Esophagus squamous epithelium (tissue), 5 donors: ENCODE results near the gene SH2D1B. TPM values are rescaled to one million over a fixed set of nuclear protein-coding genes. Genes with fewer than 3 reads are reported as not detected.

Experiments
- DNase-seq: peaks from one replicate; lab custom pipeline; 2025; lab: John Stamatoyannopoulos, UW
- H3K27ac ChIP-seq, 4 donors: fragments of 200-600 bp; sonication (generic); one replicate each; pipeline ENCODE4 v1.5.1; 2016 to 2019; ENCODE audit warnings: mild to moderate bottlenecking in 1 of 4
- H3K27me3 ChIP-seq, 4 donors: fragments of 200-600 bp; sonication (generic); 1 replicate in 3 of 4; 2 replicates in 1 of 4; pipeline versions ENCODE4 v1.5.1 to v1.6.0; 2017 to 2021; ENCODE audit warnings: antibody characterized with exemption in 1 of 4
- H3K36me3 ChIP-seq, 3 donors: fragments of 200-600 bp; sonication (generic); one replicate each; pipeline ENCODE4 v1.5.1; 2016 to 2019
- H3K4me1 ChIP-seq, 3 donors: fragments of 200-600 bp; sonication (generic); one replicate each; pipeline ENCODE4 v1.5.1; 2017 to 2019
- H3K4me3 ChIP-seq, 4 donors: fragments of 200-600 bp; sonication (generic); 1 replicate in 3 of 4; 2 replicates in 1 of 4; pipeline ENCODE4 v1.5.1; 2016 to 2019; ENCODE audit warnings: mild to moderate bottlenecking in 2 of 4, moderate library complexity in 1 of 4
- H3K9me3 ChIP-seq, 3 donors: fragments of 200-600 bp; sonication (generic); one replicate each; pipeline ENCODE4 v1.5.1; 2016 to 2019
- POLR2A ChIP-seq, 4 donors: fragments of 450-650 bp; IDR thresholded peaks; one replicate each; pipeline ENCODE4 v1.6.1; 2017; ENCODE audit warnings: antibody characterized with exemption in 4 of 4, mild to moderate bottlenecking in 4 of 4, moderate library complexity in 3 of 4
- WGBS, 2 donors: methylation state at CpG; one replicate each; pipeline ENCODE4 v1.1.5; 2018; 5-methylcytosine and 5-hydroxymethylcytosine counted together
- intact Hi-C: fragments of 100-400 bp; cut with DNase I; formaldehyde crosslinking; loops from one replicate; pipeline ENCODE4 v1.15.0; 2022
- total RNA-seq, 4 donors: library from RNA; depleted of rRNA; stranded (reverse); fragments of >200 nt; gene quantifications; one replicate each; pipeline ENCODE4 v1.1.0, GENCODE V29; 2016
- TF ChIP-seq, protein P1 (sequence below), 6 experiments: fragments of 450-650 bp in 4 of 6; fragments of 200-600 bp in 2 of 6; sonication (generic) in 2 of 6; IDR thresholded peaks; one replicate each; pipeline ENCODE4 v1.5.1; 2016 to 2019; ENCODE audit warnings: antibody characterized with exemption in 6 of 6, mild to moderate bottlenecking in 4 of 6, moderate library complexity in 4 of 6
- donor health status: DM: yes; HTN: yes; CAD: no.

The SH2D1B gene
- total RNA-seq, 4 donors from 2014 or later: 0.57 to 2.7 (median 0.78) TPM

DNA sequence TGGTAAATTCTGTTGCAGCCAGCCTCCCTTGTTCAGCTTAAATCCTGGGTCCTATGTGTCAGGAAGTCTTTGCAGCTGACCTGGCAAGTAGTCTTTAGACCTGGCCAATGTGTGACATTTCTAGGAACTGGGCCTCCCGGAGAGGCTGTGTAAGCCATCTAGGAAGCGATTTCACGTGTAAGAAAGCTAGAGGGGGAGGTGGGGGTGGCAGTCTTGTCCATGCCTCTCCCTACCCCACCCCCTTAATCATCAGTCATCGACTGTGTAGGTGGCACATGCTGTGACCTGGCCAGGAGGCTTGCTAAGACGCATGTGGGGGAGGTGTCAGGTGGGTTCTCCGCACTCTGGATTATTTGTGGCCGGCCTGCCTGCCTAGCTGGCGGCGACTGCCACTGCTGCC is 22.0 kb downstream of the SH2D1B start:
- Histone ChIP-seq H3K9me3 (no peaks in the 10 kb centered on the region), H3K4me1 (peaks cover 0 to 56% (median 13%) of the 10 kb centered on the region in 3 donors), H3K36me3 (no peaks in the 10 kb centered on the region), H3K27me3 (peaks cover 0 to 13% (median 0%) of the 10 kb centered on the region in 4 donors), H3K27ac (no peak overlapping the region), H3K4me3 (no peak overlapping the region)
- intact Hi-C loops: no loop called here
- TF ChIP-seq, protein P1, sequence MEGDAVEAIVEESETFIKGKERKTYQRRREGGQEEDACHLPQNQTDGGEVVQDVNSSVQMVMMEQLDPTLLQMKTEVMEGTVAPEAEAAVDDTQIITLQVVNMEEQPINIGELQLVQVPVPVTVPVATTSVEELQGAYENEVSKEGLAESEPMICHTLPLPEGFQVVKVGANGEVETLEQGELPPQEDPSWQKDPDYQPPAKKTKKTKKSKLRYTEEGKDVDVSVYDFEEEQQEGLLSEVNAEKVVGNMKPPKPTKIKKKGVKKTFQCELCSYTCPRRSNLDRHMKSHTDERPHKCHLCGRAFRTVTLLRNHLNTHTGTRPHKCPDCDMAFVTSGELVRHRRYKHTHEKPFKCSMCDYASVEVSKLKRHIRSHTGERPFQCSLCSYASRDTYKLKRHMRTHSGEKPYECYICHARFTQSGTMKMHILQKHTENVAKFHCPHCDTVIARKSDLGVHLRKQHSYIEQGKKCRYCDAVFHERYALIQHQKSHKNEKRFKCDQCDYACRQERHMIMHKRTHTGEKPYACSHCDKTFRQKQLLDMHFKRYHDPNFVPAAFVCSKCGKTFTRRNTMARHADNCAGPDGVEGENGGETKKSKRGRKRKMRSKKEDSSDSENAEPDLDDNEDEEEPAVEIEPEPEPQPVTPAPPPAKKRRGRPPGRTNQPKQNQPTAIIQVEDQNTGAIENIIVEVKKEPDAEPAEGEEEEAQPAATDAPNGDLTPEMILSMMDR (IDR thresholded peaks at IDR 0.05): no peak
- no peak for TF ChIP-seq POLR2A (IDR thresholded peaks at IDR 0.05)
- WGBS, 2 donors: 40 to 68% methylated on average over 5 to 6 of the region's 9 CpGs
- DNase-seq: no peak

DNA sequence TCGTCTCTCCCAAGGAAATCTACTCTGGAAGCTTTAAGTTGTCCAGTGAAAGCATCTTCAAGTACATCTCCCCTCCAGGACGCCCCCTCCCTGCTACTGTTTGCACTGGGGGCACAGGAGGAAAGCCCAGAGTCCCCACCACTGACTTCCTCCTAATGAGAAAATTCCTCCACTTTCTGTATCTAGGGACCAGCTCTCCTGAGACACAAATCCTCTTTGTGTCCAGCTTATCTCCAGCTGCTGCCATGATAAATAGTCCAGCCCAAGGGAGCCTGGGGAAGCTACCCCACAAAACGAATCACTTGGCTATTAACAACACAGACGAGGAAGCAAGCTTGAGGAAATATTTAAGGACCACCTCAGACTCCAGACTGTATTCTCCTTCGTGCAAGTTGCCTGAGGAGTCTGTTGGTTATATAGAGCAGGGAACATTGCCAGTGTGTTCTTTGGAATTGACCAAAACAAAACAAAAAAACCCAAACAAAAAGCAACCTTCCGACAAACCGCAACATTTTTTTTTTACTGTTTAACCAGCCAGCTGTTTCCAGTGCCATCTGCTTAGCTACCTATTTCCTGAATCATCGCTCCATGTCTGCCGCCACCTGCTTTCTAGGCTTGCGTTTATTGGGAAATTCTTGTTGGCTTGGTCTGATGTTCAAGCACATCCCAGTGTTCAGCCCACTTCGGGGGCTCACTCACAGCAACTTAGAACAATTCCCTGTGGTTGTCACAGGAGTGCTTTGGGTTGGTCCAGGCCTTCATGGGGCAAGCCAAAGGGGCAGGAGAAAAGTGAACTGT is 22.7 kb downstream of the SH2D1B start:
- peaks cover 0 to 56% (median 13%) of the 10 kb centered on the region in 3 donors for H3K4me1 ChIP-seq
- no peaks in the 10 kb centered on the region for H3K9me3 ChIP-seq
- DNase-seq: no peak
- no peaks in the 10 kb centered on the region for H3K36me3 ChIP-seq
- 35 to 44% methylated on average over 9 to 11 of the region's 11 CpGs for WGBS, 2 donors
- peak overlapping the region in 1 of 4 donors; percentile 52 for H3K27ac ChIP-seq
- H3K4me3 ChIP-seq: no peak overlapping the region
- TF ChIP-seq, protein P1 (IDR thresholded peaks at IDR 0.05): no peak
- no peak for TF ChIP-seq POLR2A (IDR thresholded peaks at IDR 0.05)
- peaks cover 0 to 7% (median 0%) of the 10 kb centered on the region in 4 donors for H3K27me3 ChIP-seq
- intact Hi-C loops: no loop called here

DNA sequence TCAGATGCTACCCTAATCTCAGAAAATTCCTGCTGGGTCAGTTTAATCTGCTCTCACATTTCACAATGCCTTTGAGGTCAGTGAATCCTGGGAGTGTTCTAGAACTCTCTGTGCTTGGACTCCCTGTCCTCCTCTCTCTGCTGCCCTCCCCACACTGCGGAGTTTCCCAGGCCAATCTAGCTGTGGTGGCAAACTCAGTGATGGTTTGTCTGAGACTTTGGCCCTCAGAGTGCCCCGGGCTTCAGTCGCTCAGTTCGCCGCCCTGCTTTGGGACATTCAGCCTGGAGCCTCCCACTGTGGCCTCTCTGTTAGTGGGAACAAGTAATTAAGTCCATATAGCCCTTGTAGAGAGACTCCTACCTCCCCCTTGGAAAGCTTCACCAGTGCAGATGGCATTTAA is 23.3 kb downstream of the SH2D1B start:
- WGBS, 2 donors: 71 to 89% methylated on average over 5 of the region's 5 CpGs
- TF ChIP-seq, protein P1 (IDR thresholded peaks at IDR 0.05): no peak
- no peak for TF ChIP-seq POLR2A (IDR thresholded peaks at IDR 0.05)
- Histone ChIP-seq H3K4me1 (peaks cover 0 to 56% (median 13%) of the 10 kb centered on the region in 3 donors), H3K27me3 (peaks cover 0 to 7% (median 0%) of the 10 kb centered on the region in 4 donors), H3K36me3 (no peaks in the 10 kb centered on the region), H3K27ac (peak overlapping the region in 1 of 4 donors; percentile 52), H3K4me3 (no peak overlapping the region), H3K9me3 (no peaks in the 10 kb centered on the region)
- no peak for DNase-seq
- intact Hi-C loops: no loop called here

DNA sequence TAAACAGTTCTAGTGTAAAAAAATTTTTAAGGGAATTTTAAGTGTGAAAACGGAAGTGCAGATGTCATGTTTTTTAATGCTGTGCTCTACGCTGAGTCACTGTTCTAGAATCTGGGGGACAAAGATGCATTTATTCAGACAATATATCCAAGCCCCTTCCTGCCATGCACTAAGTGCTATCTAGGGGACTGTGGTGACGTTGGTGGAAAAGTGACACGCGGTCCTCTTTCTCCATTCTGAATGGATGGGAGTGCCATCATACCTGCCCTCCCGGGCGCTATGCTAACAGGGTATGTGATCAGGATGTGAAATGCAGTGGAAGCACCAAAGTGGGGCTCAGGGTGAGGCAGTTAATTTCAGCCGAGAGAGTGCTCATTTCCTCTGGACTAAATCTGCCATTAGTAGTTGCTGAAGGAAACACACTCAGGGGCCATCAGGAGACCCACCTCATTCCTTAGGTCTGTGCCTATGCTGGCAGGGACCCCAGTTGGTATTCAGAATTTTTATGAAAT is 23.8 kb downstream of the SH2D1B start:
- no peaks in the 10 kb centered on the region for H3K36me3 ChIP-seq
- 85 to 86% methylated on average over 6 to 7 of the region's 8 CpGs for WGBS, 2 donors
- peaks cover 0 to 7% (median 0%) of the 10 kb centered on the region in 4 donors for H3K27me3 ChIP-seq
- no peaks in the 10 kb centered on the region for H3K9me3 ChIP-seq
- no peak for DNase-seq
- intact Hi-C loops: no loop called here
- TF ChIP-seq, protein P1 (IDR thresholded peaks at IDR 0.05): no peak
- TF ChIP-seq POLR2A (IDR thresholded peaks at IDR 0.05): no peak
- peaks cover 0 to 56% (median 13%) of the 10 kb centered on the region in 3 donors for H3K4me1 ChIP-seq
- H3K4me3 ChIP-seq: no peak overlapping the region
- H3K27ac ChIP-seq: peak overlapping the region in 1 of 4 donors; percentile 52
